ENCODE measurements around the gene WDR74.
"Not testable (repeated sequence)": the region's sequence is repeated elsewhere in the genome, so short reads cannot be mapped to it uniquely, and the experiment has no call there.

The WDR74 gene

DNA sequence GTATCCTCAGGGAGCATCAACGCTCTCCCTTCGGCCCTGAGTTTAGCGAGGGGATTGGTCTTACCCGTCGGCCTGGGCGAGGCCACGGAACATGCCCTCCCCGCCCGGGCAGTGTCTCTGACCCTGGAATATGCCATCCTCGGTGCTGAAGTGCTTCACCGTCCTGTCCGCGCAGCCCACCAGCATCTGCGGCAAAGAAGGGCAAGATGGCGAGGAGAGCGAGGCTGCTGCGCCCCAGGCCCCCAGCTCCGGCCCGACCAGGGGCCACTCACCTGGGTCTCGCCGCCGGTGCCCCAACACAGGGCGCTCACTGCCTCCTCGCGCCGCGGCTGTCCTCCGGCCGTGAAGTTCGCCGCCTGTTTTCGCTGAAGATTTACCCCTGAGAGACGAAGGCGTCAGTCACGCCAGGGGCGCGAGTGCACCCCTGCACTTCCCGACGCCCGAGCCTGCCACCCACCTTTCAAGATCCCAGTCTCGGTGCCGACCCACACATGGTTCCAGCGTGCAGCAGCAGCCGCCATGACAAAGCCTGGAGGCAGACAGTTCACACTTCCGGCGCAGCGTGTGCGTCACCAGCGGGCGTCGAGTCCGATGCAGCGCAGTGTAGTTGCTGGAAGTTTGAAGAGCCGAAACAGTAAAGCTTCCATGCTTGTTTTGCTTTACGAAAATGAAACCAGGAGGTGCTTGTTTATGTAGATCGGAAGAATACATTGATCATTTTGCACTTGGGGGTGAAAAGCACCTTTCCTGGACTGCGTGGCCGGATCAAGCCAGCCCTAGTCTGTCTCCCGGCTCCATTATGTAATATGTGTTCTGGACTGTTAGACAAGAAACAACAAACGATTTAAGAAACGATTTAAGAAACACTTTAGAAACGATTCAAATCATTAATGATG is at the start of gene WDR74:
Gene WDR74 (minus strand): TSS at position 541 of the 896 bp plus-strand sequence. CDS start 20 bp downstream, at position 521.
- DNase-seq (ENCODE audit: low read depth): peak; percentile 86

DNA sequence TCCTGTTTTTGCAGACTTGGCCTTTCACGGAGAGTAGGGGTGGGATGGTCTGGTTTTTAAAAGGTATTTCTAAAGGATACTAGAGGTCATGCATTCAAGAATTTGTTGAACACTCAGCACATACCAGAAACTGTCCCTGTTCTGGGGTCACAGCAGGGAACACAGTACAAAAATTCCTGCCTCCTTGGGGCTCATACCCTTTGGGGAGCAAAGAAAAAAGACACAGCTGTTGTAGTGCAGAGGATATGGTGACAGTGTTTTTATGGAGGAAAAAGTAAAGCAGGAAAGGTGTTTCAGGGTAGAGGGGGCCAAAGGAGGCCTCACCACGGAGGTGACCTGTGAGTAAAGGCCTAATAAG is 49.7 kb upstream of the WDR74 start:
- DNase-seq (ENCODE audit: low read depth): no peak

DNA sequence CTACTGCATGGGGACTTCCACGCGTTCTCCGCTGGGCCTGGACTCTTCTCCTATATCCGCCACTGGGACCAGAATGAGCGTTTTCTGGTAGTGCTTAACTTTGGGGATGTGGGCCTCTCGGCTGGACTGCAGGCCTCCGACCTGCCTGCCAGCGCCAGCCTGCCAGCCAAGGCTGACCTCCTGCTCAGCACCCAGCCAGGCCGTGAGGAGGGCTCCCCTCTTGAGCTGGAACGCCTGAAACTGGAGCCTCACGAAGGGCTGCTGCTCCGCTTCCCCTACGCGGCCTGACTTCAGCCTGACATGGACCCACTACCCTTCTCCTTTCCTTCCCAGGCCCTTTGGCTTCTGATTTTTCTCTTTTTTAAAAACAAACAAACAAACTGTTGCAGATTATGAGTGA is 49.0 kb upstream of the WDR74 start:
- no peak for DNase-seq (ENCODE audit: low read depth)

DNA sequence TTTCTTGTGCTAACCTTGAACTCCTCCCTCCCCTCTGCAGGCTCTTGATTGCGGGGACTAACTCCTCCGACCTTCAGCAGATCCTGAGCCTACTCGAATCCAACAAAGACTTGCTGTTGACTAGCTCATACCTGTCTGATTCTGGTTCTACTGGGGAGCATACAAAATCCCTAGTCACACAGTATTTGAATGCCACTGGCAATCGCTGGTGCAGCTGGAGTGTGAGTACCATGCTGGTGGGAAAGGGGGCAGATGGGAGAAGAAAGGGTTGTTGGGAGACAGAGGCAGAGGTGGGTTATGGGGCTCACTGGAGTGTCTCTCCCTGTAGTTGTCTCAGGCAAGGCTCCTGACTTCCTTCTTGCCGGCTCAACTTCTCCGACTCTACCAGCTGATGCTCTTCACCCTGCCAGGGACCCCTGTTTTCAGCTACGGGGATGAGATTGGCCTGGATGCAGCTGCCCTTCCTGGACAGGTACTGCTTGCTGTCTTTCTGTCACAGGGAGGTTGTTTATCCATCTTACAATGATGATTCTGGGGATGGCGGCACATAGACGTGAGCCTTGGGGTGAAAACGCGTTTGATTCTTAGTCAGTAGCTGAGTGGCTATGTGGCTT is 45.9 kb upstream of the WDR74 start:
- DNase-seq (ENCODE audit: low read depth): no peak

DNA sequence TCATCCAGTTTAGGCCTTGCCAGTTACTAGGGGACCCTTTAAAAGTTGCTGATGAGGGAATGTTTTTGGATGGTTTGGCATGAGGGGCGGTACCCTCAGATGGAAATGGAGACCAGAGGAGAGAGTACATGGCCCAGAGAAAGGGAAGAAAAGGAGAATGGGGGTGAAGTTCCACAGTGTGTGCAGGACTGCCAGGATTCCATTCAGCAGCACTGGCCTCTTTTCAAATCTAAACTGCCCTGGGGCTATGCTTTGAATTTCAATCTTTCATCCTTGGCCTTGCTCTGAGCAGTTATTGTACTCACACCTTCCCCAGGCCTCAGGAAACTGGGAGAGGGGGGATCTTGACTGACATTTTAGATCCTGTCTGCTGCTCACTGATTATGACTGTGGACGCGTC is 44.3 kb upstream of the WDR74 start:
- DNase-seq (ENCODE audit: low read depth): no peak

DNA sequence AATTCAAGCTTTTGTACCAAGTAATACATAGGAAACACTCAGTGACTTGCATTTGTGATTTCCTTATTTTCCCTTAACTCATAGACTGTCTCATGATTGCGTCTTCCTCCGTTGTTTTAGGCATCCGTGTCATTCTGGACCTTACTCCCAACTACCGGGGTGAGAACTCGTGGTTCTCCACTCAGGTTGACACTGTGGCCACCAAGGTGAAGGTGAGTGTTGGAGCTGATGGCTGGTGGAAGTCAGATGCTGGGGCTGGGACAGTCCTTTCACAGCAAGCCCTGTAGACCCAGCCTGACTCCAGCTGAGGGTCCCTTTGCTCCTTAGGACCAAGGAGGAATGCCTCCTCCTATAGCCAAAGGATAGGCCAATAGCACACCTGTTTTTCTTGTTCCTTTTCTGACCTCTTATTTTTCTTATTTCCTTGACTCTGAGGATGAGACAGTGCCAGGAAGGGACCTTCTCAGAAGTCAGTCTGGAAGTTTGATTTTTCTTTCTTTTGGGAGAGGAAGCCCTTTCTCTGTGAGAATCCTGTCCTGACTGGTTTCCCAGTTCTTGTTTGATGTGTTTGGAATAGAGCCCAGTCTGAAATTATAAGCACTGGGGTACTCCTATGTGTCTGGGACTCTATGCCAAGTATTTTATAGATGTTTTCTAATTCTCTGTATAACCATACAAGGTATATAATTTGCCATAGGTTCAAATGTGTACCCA is 43.6 kb upstream of the WDR74 start:
- no peak for DNase-seq (ENCODE audit: low read depth)

DNA sequence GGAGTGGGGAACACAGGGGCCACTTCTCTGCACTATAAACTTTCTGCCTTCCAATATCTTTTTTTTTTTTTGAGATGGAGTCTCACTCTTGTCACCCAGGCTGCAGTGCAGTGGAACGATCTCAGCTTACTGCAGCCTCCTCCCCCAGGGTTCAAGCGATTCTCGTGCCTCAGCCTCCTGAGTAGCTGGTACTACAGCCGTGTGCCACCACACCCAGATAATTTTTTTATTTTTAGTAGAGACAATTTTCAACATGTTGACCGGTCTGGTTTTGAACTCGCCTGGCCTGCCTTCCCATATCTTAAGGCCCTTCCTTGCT is 43.0 kb upstream of the WDR74 start:
- no peak for DNase-seq (ENCODE audit: low read depth)

DNA sequence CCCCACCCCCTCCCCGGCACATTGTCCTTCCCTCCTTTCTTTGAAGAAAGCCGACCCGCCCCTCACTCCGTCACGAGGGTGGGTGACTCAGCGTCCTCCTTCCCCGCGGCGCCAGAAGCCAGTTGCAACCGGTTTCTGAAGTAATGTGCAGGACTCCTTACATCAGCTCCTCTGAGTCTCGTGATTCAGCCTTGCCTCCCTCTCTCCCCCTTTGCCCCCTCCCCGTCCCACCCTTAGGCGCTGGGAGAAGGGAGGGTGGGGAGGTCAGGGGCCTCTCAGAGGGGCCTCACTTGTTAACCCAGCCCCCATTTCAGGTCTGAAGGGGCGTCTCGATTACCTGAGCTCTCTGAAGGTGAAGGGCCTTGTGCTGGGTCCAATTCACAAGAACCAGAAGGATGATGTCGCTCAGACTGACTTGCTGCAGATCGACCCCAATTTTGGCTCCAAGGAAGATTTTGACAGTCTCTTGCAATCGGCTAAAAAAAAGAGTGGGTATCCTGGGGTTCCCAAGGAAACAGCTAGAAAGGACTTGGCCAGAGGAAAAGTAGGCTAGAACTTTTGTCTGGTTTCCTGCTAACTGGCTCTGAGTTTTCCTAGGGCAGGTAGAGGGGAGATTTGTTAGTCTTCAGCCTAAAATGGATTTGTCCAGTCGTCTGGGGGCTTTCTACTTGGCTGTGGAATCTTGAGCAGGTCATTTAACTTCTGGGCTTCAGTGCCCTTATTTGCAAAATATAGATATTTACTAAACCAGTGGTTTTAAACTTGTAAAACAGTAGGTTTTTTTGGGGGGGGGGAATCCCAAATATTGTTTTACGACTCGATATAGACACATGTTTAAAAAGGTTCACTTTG is 42.4 kb upstream of the WDR74 start:
- DNase-seq (ENCODE audit: low read depth): peak; percentile 86

DNA sequence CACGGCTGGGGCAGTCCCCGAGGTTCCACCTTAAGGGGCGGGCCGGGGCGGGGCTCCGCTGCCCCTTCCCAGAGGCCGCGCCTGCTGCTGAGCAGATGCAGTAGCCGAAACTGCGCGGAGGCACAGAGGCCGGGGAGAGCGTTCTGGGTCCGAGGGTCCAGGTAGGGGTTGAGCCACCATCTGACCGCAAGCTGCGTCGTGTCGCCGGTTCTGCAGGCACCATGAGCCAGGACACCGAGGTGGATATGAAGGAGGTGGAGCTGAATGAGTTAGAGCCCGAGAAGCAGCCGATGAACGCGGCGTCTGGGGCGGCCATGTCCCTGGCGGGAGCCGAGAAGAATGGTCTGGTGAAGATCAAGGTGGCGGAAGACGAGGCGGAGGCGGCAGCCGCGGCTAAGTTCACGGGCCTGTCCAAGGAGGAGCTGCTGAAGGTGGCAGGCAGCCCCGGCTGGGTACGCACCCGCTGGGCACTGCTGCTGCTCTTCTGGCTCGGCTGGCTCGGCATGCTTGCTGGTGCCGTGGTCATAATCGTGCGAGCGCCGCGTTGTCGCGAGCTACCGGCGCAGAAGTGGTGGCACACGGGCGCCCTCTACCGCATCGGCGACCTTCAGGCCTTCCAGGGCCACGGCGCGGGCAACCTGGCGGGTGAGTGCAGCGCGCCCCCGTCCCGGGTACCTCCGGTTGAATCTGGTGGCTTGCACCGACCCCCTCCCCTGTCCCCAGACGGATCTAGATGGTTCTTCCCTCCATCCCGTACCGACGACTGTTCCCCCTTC is 41.6 kb upstream of the WDR74 start, which contains the start of gene SLC3A2:
Gene SLC3A2 (plus strand): TSS at position 94 of the 776 bp plus-strand sequence. CDS start 128 bp downstream, at position 222.
- peak; percentile 83 for DNase-seq (ENCODE audit: low read depth)

DNA sequence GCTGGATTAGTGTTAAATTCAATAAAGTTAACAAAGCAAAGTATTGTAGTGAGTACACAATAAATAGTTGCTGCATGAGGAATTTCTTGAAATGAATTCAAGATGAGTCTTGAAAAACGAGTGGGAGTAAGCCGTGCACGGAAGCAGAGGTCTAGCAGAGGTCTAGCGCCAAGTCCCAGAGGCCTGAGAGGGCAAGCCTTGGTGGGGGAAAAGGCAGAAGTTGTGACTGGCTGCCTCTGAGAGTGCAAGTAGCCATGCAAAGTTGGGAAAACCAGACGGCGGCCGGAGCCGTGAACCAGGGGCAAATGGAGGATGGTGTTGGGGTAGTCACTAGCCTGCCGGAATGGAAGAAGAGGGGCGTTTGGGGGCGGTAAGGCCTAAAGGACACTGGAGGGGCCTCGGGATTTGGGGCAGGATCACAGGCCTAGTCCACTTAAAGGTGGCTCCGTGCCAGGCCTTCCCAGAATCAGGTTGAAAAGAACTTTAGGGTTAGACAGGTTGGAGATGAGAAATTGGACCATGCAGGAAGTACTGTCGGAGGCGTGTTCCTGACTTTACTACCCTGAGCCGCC is 40.9 kb upstream of the WDR74 start:
- no peak for DNase-seq (ENCODE audit: low read depth)

DNA sequence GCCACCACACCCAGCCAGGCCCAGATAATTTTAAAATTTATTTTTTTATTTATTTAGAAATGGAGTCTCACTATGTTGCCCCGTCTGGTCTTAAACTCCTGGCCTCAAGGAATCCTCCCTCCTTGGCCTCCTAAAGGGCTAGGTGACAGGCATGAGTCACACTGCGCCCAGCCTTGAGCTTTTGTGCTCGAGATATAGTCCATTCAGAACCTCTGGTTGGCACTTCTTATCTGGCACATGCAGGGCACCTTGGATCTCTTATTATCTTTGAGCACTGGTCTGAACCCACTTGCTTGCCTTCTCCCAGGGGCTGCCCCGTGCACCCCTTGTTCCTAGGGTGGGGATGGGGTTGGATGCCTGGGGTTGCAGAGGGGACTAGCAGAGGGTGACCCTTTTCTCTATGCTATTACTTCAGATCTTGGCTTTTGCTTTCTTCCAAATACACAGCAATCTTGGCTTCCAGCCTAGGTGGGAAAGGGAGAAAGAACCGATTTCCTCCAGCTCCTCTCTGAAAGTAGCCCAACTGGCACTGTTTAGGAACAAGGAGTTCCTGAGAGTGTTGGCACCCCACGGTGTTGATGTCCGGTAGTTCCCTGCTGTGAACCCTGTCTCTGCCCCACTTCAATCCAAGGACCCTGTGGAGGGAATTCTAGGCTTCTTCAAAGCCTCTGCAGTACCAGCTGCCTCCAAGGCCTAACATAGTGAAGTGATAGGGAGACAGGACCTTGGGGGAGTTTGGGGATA is 40.0 kb upstream of the WDR74 start:
- no peak for DNase-seq (ENCODE audit: low read depth)

DNA sequence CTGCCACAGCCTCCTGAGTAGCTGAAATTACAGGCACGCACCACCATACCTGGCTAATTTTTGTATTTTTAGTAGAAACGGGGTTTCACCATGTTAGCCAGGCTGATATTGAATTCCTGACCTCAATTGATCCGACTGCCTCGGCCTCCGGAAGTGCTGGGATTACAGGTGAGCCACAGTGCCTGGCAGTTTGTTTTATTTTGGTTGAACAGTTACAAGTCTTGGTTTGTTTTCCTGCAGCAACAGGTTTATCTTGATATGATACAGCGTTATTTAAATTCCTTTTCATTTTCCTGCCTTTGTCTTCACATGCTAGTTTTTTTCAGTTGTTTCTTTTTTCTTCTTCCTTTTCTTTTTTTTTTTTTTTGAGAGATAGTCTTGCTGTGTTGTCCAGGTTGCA is 37.3 kb upstream of the WDR74 start:
- DNase-seq (ENCODE audit: low read depth): no peak

DNA sequence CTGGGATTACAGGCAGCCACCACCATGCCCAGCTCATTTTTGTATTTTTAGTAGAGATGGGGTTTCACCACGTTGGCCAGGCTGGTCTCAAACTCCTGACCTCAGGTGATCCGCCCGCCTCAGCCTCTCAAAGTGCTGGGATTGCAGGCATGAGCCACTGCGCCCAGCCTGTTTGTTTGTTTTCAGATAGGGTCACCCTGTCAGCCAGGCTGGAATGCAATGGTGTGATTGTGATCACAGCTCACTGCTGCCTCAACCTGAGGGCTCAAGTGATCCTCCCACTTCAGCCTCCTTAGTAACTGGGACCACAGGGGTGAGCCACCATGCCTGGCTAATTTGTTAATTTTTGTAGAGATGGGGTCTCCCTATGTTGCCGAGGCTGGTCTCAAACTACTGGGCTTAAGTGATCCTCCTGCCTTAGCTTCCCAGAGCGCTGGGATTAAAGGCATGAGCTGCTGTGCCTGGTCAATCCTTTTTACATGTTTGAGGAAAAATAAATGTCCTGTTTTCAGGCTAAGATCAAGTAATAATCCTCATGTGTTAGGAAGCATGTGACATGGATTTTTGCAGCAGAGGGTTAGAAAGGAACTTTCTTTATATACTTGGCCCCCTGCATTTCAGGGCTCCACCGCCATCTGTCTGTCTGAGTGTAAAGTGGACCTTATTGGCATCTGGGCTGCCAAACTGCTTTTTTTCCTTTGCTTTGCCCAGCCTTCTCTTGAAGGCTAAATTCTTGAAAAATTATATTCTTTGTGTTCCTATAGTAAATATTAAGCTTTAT is 36.5 kb upstream of the WDR74 start:
- DNase-seq (ENCODE audit: low read depth): no peak

DNA sequence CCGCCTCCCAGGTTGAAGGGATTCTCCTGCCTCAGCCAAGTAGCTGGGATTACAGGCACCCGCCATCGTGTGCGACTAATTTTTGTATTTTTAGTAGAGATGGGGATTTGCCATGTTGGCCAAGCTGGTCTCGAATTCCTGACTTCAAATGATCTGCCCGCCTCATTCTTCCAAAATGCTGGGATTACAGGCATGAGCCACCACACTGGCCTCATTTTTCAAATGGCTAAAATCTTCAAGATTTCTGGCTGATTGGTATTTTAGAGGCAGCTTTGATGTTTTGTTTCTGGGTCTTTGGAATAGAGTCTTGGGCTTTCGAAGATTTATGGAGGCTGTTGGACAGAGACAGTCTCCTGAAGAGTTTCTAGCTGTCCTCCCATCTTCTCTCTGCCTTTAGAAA is 35.5 kb upstream of the WDR74 start:
- DNase-seq (ENCODE audit: low read depth): no peak

DNA sequence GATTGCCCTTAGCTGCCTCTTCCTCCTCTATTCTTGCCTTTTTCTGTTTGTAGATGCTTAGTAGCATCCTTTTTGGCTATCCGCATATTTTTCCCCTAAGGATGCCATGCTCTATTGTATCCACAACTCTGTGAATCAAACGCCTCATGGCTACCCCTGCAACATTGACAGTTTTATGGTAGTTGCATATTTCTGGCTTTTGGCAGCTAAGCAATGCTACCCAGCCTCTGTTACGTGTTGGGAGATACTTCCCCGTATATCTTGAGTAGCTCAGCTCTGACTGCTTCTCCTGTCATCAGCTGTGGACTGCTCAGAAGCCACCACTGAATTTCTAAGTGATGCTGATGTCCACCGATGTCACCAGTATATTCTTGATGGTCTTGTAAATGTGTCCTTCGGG is 26.2 kb upstream of the WDR74 start:
- no peak for DNase-seq (ENCODE audit: low read depth)

DNA sequence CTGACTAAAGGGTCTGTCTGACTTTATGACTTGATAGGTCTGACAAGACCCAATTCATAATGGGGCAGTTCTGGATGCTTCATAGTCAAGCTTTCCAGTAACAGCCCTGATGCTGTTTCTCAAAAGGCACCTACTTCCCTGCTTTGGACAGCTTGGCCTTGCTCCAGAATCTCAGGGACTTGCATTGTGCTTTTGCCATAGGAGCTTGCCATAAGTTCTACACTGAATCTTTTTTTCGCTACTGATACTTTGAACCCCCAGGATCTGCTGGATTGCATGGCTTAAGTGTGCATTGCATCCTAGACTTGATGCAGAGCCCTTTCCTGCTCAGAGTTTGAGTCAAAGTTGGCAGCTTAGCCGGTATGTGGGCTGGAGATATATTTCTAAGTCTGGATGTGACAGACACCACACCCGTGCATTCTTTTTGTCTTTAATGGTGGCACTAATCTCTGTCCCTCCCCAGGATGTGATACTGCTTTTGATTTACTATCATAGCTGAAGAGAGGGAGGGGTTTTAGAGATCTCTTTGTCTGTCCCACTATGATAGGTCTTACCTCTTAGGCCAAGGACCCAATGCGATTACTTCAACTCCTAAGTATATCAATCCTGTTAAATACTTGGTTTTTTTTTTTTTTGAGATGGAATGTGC is 24.4 kb upstream of the WDR74 start:
- DNase-seq (ENCODE audit: low read depth): no peak

DNA sequence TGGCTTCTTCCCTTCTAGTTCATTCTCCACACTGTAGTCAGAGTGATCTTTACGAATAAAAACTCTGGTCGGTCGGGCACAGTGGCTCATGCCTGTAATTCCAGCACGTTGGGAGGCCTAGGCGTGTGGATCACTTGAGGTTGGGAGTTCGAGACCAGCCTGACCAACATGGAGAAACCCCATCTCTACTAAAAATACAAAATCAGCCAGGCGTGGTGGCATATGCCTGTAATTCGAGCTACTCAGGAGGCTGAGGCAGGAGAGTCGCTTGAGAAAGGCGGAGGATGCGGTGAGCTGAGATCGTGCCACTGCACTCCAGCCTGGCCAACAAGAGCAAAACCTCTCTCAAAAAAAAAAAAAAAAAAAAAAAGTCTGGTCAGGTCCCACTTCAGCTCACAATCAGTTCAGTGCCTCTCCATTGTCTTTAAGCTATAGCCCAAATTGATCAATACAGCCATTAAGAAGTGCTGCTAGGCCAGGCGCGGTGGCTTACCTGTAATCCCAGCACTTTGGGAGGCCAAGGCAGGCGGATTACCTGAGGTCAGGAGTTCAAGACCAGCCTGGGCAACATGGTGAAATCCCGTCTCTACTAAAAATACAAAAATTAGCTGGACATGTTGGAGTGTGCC is 22.3 kb upstream of the WDR74 start:
- DNase-seq (ENCODE audit: low read depth): not testable (repeated sequence)

DNA sequence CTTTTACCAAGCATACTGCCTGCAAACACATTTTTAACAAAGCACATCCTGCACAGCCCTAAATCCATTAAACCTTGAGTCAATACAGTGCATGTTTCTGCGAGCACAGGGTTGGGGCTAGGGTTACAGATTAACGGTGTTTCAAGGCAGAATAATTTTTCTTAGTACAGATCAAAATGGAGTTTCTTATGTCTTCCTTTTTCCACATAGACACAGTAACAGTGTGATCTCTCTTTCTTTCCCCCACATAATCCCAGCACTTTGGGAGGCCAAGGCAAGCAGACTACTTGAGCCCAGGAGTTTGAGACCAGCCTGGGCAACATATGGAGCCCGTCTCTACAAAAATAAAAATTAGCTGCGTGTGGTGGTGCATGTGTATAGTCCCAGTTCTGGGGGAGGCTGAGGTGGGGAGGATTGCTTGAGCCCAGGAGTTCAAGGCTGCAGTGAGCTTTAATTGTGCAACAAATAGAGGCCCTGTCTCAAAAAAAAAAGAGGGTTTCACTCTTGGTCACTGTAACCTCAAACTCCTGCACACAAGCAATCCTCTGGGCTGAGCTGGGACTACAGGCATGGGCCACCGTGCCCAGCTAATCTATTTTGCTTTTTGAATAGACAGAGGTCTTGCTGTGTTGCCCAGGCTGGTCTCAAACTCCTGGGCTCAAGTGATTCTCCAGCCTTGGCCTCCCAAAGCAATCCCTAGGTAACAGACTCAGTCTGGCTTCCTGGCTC is 21.6 kb upstream of the WDR74 start:
- no peak for DNase-seq (ENCODE audit: low read depth)
